NCI-H1105 treated with DMSO at 0.1 percent for 48 hours (cell line): Measurements from ENCODE around the gene KLHDC10.
"Not testable (repeated sequence)": the region's sequence is repeated elsewhere in the genome, so short reads cannot be mapped to it uniquely, and the experiment has no call there.

Experiments
- DNase-seq: peaks from one replicate; lab custom pipeline; 2025; lab: John Stamatoyannopoulos, UW

Gene KLHDC10

GRCh38 chr7:130154501-130155317, 84.4 kb downstream of the KLHDC10 start:
- DNase-seq: peak; percentile 61

GRCh38 chr7:130156140-130156539, 85.8 kb downstream of the KLHDC10 start:
- DNase-seq: no peak

DNA sequence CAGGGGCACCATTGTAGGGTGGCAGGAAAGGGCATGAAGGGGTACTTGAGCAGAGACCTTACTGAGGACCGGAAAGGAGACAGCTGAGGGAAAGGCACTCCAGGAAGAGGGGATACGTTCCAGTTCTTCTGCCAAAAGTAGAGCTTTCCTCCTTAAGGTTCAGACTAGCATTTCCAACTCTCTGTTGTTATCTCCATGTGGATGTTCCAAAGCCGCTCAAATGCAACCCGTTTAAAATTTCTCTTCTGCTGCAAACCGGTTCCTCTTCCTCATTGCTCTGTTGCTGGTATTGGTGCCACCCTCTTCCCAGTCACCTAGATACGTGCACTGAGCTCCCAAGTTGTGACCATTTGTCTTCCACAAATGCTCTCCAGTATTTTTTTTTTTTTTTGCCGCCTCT, 87.4 kb downstream of the KLHDC10 start:
- no peak for DNase-seq

DNA sequence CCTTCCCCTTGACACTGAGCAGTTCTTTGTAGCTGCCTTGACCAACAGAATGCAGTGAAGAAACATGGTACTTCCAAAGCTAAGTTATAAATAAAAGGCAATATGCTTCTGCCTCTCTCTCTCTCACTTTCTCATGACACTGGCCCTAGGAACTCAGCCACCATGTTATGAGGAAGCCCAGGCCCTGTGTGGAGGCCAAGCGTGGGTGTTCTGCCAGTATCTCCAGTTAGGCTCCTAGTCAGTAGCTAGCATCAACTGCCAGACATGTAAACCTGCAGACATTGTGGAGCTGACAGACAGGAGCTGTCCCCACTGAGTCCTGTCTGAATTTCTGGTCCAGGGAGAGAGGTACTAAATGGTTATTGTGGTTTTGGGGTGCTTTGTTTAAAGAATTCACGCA, 89.7 kb downstream of the KLHDC10 start:
- DNase-seq: no peak

DNA sequence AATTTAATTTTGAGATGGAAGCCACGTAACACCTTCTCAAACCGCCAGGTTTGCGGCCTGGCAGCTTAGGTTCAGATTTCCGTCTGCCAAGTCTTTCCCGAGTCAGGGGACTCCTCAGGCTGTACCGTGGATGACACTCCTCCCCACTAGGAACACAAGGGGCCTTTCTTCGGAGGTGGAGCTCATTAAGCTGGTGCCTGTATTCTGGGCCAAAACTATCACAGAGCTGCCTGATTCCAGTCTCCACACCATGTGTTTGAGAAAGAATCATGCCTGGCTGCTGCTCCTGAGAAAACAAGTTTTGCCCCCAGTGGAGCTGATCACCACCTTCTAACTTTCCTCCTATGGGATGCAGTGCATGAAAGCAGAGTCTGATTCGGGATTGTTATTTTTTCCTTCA, 90.1 kb downstream of the KLHDC10 start:
- no peak for DNase-seq

DNA sequence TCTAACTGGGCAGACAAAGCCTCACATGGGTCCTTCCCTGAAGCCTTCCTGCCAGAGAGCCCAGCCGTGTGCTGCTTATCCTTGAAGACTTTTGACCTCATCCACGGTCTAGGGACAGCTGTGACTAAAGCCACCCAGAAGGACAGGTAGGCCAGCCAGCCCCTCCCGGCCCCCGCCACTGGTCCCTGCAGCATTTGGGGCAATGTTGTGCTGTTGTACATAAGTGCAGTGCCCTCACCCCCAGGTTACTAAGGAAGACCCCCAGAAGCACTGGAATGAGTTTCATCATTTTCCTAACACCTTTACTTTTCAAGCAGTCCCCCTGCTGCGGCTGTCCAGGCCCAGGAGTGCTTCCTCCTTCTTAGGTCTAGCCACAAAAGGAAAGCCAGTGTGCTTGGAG, 91.9 kb downstream of the KLHDC10 start:
- DNase-seq: no peak

DNA sequence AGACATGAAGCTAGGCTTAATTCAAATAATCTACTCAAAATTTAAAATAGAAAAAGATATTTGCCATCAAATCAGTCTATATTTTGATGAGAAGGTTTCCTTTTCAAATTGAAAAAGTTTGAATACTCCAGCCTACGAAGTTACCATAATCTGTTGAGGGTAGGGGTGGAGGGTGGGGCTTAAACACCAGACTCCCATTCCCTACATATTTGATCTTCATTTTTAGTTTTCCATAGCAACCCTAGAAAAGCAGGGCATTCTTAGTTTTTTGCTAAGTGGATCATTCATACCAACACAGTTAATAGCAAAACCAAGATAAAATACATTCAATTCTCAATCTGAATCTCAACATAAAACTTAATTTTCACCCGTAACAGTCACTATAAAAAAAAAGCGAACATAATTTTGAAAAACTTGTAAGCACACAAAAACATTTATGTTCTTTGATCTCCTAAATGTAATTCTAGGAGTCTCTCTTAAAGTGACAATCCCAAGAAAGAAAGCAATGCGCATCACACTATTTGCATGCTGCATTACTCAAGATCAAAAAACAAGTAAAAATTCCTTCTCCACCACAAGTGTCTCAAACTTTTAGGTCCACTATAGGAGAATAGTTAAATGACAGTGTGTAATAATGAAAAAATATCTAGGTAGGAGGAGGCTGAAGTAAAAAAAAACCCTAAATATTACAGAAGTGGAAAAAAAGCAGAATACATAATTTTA, 104.1 kb downstream of the KLHDC10 start:
- no peak for DNase-seq

DNA sequence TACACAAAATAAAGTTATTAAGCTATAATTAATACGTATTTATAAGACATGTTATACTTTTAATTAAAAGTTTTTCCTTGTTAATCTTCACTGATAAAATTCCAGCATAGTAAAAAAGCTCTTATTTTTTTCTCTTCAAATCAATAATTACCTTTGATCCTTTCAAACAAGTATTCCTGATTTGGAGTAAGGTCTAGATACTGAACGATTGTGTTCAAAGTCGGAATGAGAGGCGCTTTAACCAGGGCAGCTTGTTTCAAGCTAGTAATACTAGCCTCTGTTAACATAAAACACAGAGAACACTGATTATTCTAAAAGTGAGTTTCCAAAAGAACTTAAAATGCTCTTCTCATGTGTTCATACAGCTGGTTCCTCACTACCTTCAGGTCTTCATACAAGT, 107.9 kb downstream of the KLHDC10 start:
- no peak for DNase-seq

DNA sequence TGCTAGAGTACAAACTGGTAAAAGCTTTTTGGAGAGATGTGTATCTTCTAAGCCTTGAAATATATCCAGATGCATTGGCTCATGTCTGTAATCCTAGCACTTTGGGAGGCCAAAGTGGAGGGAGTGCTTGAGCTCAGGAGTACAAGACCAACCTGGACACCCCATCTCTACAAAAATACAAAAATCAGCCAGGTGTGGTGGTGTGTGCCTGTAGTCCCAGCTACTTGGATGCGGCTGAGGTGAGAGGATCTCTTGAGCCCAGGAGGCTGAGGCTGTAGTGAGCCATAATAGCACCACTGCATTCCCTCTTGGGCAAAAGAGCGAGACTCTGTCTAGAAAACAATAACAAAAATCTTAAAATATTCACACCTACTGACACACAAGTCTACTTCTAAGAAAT, 109.3 kb downstream of the KLHDC10 start:
- DNase-seq: no peak

DNA sequence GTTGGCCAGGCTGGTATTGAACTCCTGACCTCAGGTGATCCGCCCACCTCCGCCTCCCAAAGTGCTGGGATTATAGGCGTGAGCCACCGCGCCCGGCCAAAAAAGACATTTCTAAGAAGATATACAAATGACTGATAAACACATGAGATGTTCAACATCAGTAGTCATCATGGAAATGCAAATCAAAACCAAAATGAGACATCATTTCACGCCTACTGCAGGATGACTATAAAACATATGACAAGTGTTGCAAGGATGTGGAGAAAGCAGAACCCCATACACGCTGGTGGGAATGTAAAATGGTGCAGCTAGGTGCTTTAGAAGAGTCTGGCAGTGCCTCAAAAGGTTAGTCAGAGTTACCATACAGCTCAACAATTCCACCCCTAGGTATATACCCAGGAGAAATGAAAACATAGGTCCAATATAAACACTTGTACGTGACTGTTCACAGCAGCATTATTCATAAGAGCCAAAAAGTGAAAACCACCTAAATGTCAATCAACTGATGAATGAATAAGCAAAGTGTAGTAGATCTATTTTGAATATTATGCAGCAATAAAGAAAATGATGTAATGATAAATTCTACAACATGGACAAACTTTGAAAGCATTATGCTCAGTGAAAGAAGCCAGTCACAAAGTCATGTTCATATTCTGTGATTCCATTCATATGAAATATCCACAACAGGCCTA, 110.4 kb downstream of the KLHDC10 start:
- DNase-seq: no peak

GRCh38 chr7:130181263-130181605, 110.9 kb downstream of the KLHDC10 start:
- no peak for DNase-seq

DNA sequence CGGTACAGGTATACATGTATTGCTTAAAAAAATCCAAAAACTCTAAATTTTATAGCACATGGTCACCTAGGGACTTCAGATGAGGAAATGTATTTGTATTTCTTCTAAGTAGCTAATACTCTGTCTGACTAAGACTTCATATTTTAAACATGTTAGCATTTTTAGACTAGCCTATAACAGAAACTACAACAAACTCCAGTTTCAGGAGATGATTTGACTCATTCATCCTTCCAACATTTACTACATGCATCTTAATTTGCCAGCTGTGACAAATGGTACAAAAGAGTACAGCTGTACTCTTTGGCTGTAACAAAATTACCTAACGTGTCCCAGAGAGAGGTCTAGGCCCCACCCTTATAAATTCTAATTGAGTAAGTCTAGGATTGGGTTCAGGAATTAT, 112.7 kb downstream of the KLHDC10 start:
- DNase-seq: no peak

DNA sequence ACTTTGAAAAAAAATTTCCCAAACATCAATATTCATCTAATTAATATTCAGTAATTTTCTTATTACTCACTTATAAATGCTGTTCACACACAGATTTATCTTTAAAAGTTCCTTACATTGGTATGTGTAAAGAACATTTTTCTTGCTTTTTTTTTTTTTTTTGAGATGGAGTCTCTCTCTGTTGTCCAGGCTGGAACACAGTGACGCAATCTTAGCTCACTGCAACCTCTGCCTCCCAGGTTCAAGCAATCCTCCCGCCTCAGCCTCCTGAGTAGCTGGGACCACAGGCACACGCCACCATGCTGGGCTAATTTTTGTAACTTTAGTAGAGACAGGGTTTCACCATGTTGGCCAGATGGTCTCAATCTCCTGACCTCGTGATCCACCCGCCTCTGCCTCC, 114.0 kb downstream of the KLHDC10 start:
- not testable (repeated sequence) for DNase-seq
